Esophagus squamous epithelium (tissue), 4 donors: ENCODE results near the gene CAMTA1.

ENCODE experiments used
- CTCF ChIP-seq, 6 experiments: fragments of 450-650 bp in 4 of 6; fragments of 200-600 bp in 2 of 6; sonication (generic) in 2 of 6; IDR thresholded peaks; one replicate each; pipeline ENCODE4 v1.5.1; 2016 to 2019; ENCODE audit warnings: antibody characterized with exemption in 6 of 6, mild to moderate bottlenecking in 4 of 6, moderate library complexity in 4 of 6
- POLR2A ChIP-seq, 4 donors: fragments of 450-650 bp; IDR thresholded peaks; one replicate each; pipeline ENCODE4 v1.6.1; 2017; ENCODE audit warnings: antibody characterized with exemption in 4 of 4, mild to moderate bottlenecking in 4 of 4, moderate library complexity in 3 of 4

- TF ChIP-seq CTCF (IDR thresholded peaks at IDR 0.05) (no peak), POLR2A (IDR thresholded peaks at IDR 0.05) (no peak)
These were observed 313.4 kb downstream of the CAMTA1 start for GRCh38 chr1:7098641-7099040.
